ENCODE data around the gene PHACTR1.

DNA sequence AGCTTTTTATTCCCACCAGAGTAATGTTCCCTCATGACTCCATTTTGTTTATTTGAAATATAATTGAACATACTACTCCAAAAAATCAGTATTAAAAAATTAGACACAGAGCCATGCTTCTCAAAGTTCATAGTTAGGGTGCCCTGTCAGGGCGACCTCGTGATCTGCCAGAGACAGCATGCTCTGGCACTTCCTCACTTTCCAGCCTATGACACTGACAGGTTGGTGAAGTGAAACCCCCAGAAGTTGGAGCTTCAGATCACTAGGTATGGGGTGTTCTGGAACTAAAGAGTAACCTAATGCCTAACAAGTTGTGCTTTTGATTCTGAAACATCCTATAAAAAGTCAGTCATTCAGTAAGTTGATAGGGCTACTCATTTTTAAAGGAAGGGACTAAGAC, 518.8 kb downstream of the PHACTR1 start:
- TF ChIP-seq, protein P1, sequence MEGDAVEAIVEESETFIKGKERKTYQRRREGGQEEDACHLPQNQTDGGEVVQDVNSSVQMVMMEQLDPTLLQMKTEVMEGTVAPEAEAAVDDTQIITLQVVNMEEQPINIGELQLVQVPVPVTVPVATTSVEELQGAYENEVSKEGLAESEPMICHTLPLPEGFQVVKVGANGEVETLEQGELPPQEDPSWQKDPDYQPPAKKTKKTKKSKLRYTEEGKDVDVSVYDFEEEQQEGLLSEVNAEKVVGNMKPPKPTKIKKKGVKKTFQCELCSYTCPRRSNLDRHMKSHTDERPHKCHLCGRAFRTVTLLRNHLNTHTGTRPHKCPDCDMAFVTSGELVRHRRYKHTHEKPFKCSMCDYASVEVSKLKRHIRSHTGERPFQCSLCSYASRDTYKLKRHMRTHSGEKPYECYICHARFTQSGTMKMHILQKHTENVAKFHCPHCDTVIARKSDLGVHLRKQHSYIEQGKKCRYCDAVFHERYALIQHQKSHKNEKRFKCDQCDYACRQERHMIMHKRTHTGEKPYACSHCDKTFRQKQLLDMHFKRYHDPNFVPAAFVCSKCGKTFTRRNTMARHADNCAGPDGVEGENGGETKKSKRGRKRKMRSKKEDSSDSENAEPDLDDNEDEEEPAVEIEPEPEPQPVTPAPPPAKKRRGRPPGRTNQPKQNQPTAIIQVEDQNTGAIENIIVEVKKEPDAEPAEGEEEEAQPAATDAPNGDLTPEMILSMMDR (conservative IDR thresholded peaks at IDR 0.05 in 1 of 2, IDR thresholded peaks at IDR 0.05 in 1 of 2; ENCODE audit: extremely low read depth in 1 of 2, insufficient read depth in 1 of 2, low read depth in 1 of 2, low read length in 2 of 2) = no peak
- TF ChIP-seq EZH2 (IDR thresholded peaks at IDR 0.05; ENCODE audit: borderline replicate concordance, low read length) = no peak
